ENCODE measurements around the gene IL31RA. TPM values are rescaled to one million over a fixed set of nuclear protein-coding genes. Genes with fewer than 3 reads are reported as not detected.

IL31RA gene
- total and polyA plus RNA-seq, 2 donors from 2014 or later, result 0.44 TPM; not detected in 1

GRCh38 chr5:55823151-55823796 lies 27.9 kb upstream of the IL31RA start:
- intact Hi-C loops (cut with DNase I), result no loop called here
- no peaks in the 10 kb centered on the region for H3K36me3 ChIP-seq (ENCODE audit: control insufficient read depth in 2 of 3, insufficient read depth in 3 of 3, low read length in 3 of 3)
- DNase-seq (no peak), FAIRE-seq (no peak)
- H3K27ac ChIP-seq (ENCODE audit: low read depth in 2 of 2, low read length in 2 of 2), result no peak overlapping the region
- no peak overlapping the region for H3K4me3 ChIP-seq (ENCODE audit: low read length in 3 of 3)
- no peak for TF ChIP-seq CTCF (IDR thresholded peaks at IDR 0.05; ENCODE audit: borderline replicate concordance, extremely low read depth, insufficient read depth)
- H3K4me1 ChIP-seq (ENCODE audit: control insufficient read depth in 2 of 3, insufficient read depth in 2 of 3, low read depth in 1 of 3, low read length in 3 of 3), result peaks cover 0 to 2% (median 0%) of the 10 kb centered on the region in 3 donors
- H3K9ac ChIP-seq (ENCODE audit: low read length in 3 of 3), result no peak overlapping the region
- no peaks in the 10 kb centered on the region for H3K9me3 ChIP-seq (ENCODE audit: control insufficient read depth in 2 of 3, insufficient read depth in 1 of 3, low read length in 3 of 3)
- H3K27me3 ChIP-seq (ENCODE audit: control insufficient read depth, insufficient read depth, low read length), result no peaks in the 10 kb centered on the region

- Histone ChIP-seq H3K9ac (ENCODE audit: low read length in 3 of 3) (no peak overlapping the region), H3K36me3 (ENCODE audit: control insufficient read depth in 2 of 3, insufficient read depth in 3 of 3, low read length in 3 of 3) (no peaks in the 10 kb centered on the region), H3K27ac (ENCODE audit: low read depth in 2 of 2, low read length in 2 of 2) (no peak overlapping the region), H3K4me1 (ENCODE audit: control insufficient read depth in 2 of 3, insufficient read depth in 2 of 3, low read depth in 1 of 3, low read length in 3 of 3) (no peaks in the 10 kb centered on the region), H3K9me3 (ENCODE audit: control insufficient read depth in 2 of 3, insufficient read depth in 1 of 3, low read length in 3 of 3) (no peaks in the 10 kb centered on the region), H3K27me3 (ENCODE audit: control insufficient read depth, insufficient read depth, low read length) (no peaks in the 10 kb centered on the region), H3K4me3 (ENCODE audit: low read length in 3 of 3) (no peak overlapping the region)
- intact Hi-C loops (cut with DNase I), result no loop called here
- no peak for TF ChIP-seq CTCF (IDR thresholded peaks at IDR 0.05; ENCODE audit: borderline replicate concordance, extremely low read depth, insufficient read depth)
- no peak for DNase-seq
- FAIRE-seq, result no peak
These were observed 21.2 kb upstream of the IL31RA start for GRCh38 chr5:55829956-55830355.

- Histone ChIP-seq H3K4me1 (ENCODE audit: control insufficient read depth in 2 of 3, insufficient read depth in 2 of 3, low read depth in 1 of 3, low read length in 3 of 3) (no peaks in the 10 kb centered on the region), H3K4me3 (ENCODE audit: low read length in 3 of 3) (no peak overlapping the region), H3K27me3 (ENCODE audit: control insufficient read depth, insufficient read depth, low read length) (no peaks in the 10 kb centered on the region), H3K36me3 (ENCODE audit: control insufficient read depth in 2 of 3, insufficient read depth in 3 of 3, low read length in 3 of 3) (no peaks in the 10 kb centered on the region), H3K27ac (ENCODE audit: low read depth in 2 of 2, low read length in 2 of 2) (no peak overlapping the region), H3K9ac (ENCODE audit: low read length in 3 of 3) (no peak overlapping the region), H3K9me3 (ENCODE audit: control insufficient read depth in 2 of 3, insufficient read depth in 1 of 3, low read length in 3 of 3) (no peaks in the 10 kb centered on the region)
- intact Hi-C loops (cut with DNase I), result no loop called here
- DNase-seq (no peak), FAIRE-seq (no peak)
- no peak for TF ChIP-seq CTCF (IDR thresholded peaks at IDR 0.05; ENCODE audit: borderline replicate concordance, extremely low read depth, insufficient read depth)
These were observed 18.7 kb upstream of the IL31RA start for GRCh38 chr5:55832446-55832845.

- H3K4me3 ChIP-seq (ENCODE audit: low read length in 3 of 3), result no peak overlapping the region
- FAIRE-seq, result no peak
- no peaks in the 10 kb centered on the region for H3K9me3 ChIP-seq (ENCODE audit: control insufficient read depth in 2 of 3, insufficient read depth in 1 of 3, low read length in 3 of 3)
- H3K4me1 ChIP-seq (ENCODE audit: control insufficient read depth in 2 of 3, insufficient read depth in 2 of 3, low read depth in 1 of 3, low read length in 3 of 3), result no peaks in the 10 kb centered on the region
- H3K9ac ChIP-seq (ENCODE audit: low read length in 3 of 3), result no peak overlapping the region
- DNase-seq, result no peak
- H3K27ac ChIP-seq (ENCODE audit: low read depth in 2 of 2, low read length in 2 of 2), result no peak overlapping the region
- no peak for TF ChIP-seq CTCF (IDR thresholded peaks at IDR 0.05; ENCODE audit: borderline replicate concordance, extremely low read depth, insufficient read depth)
- no peaks in the 10 kb centered on the region for H3K27me3 ChIP-seq (ENCODE audit: control insufficient read depth, insufficient read depth, low read length)
- intact Hi-C loops (cut with DNase I), result no loop called here
- no peaks in the 10 kb centered on the region for H3K36me3 ChIP-seq (ENCODE audit: control insufficient read depth in 2 of 3, insufficient read depth in 3 of 3, low read length in 3 of 3)
These were observed 15.0 kb upstream of the IL31RA start for GRCh38 chr5:55836191-55836590.

All from kidney (tissue), 14 donors.